NCI-H1048 (cell line): ENCODE results near the gene DZIP1.
A peak's percentile ranks its signal among the peaks of the same experiment; 100 is the strongest.
"Not testable (repeated sequence)": the region's sequence is repeated elsewhere in the genome, so short reads cannot be mapped to it uniquely, and the experiment has no call there.

Experiments
- DNase-seq: peaks from one replicate; lab custom pipeline; 2025; lab: John Stamatoyannopoulos, UW

DZIP1 gene, protein sequence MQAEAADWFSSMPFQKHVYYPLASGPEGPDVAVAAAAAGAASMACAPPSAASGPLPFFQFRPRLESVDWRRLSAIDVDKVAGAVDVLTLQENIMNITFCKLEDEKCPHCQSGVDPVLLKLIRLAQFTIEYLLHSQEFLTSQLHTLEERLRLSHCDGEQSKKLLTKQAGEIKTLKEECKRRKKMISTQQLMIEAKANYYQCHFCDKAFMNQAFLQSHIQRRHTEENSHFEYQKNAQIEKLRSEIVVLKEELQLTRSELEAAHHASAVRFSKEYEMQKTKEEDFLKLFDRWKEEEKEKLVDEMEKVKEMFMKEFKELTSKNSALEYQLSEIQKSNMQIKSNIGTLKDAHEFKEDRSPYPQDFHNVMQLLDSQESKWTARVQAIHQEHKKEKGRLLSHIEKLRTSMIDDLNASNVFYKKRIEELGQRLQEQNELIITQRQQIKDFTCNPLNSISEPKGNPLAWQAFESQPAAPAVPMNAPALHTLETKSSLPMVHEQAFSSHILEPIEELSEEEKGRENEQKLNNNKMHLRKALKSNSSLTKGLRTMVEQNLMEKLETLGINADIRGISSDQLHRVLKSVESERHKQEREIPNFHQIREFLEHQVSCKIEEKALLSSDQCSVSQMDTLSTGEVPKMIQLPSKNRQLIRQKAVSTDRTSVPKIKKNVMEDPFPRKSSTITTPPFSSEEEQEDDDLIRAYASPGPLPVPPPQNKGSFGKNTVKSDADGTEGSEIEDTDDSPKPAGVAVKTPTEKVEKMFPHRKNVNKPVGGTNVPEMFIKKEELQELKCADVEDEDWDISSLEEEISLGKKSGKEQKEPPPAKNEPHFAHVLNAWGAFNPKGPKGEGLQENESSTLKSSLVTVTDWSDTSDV

GRCh38 chr13:95644601-95645052 lies at the start of gene DZIP1:
Gene DZIP1, minus strand, starts transcription at chr13:95644706. Its CDS starts 2,677 bp downstream, at chr13:95642029.
- DNase-seq: no peak

DNA sequence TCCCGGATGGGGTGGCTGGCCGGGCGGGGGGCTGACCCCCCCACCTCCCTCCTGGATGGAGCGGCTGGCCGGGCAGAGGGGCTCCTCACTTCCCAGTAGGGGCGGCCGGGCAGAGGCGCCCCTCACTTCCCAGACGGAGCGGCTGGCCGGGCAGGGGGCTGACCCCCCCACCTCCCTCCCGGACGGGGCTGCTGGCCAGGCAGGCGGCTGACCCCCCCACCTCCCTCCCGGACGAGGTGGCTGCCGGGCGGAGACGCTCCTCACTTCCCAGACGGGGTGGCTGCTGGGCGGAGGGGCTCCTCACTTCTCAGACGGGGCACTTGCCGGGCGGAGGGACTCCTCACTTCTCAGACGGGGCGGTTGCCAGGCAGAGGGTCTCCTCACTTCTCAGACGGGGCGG lies 46.5 kb upstream of the DZIP1 start:
- not testable (repeated sequence) for DNase-seq

GRCh38 chr13:95689582-95689926 lies 45.0 kb upstream of the DZIP1 start:
- DNase-seq: no peak

GRCh38 chr13:95684960-95685359 lies 40.5 kb upstream of the DZIP1 start:
- not testable (repeated sequence) for DNase-seq

DNA sequence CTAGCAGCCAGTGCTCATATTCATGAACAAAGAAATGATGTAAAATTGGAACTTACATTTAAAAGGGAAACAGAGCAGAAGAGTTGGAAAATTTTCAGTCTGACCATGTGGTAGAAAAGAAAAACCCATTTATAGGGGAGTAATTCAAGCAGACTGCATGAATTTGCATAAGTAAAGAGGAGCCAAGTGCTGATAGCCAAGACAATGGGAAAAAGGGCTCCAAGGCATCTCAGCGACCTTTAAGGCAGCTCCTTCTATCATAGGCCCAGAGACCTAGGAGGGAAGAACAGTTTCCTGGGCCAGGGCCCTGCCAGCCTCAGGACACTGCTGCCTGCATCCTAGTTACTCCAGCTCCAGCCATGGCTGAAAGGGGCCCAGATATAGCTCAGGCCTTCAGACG lies 39.9 kb upstream of the DZIP1 start:
- no peak for DNase-seq

DNA sequence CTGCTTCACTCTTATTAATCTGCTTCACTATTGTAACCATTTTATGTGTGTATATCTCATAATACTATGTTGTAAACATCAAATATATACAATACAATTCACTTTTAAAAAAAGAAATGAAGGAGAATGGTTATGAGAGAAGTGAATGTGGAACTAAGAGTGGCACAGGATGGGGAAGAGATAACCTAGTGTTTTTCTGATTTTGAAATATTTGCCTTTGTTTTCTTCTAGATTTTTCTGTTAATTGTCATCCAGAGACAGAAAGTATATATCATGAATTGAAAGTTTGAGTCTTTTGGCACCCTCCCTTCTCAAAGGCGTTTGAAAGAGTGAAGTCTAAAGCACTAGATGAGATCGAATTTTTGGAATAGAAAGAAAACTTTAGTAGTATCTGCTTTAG lies 35.2 kb upstream of the DZIP1 start:
- DNase-seq: no peak

GRCh38 chr13:95678967-95679366 lies 34.5 kb upstream of the DZIP1 start:
- no peak for DNase-seq

GRCh38 chr13:95677564-95678266 lies 33.2 kb upstream of the DZIP1 start:
- no peak for DNase-seq

DNA sequence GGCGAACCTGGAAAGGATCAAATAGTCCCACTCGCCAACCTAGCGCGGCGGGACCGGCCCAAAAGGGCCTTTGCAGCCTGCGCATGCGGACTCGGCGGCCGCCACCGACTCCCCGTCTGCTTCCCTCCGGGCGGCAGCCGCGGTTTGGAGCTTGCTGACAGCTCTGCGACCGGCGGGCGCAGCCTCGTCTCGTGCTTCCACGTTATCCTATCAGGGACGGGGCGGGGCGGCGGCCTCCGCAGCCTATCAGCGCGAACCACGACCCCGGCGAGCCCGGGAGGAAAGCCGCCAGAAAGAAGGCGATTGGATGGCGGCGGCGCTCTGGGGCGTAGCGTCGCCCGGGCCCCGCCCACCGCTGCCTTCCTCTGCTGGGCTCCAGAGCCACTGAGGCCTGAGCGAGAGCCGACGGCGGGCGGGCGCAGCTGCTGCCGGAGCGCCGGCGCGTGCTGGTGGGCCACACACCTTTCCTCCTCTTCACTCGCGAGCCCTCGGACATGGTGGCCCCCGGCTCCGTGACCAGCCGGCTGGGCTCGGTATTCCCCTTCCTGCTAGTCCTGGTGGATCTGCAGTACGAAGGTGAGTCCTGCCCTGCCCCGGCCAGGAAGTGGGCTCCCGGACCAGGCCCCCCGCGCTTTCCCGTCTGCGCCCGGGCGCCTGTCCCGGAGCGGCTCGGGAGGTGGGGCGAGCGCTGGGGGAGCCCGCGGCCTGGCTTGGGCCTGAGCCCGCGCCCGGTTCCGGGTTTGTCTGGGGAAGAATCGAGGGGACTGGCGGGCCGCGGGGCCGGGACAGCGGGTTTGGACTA lies 32.5 kb upstream of the DZIP1 start, which contains the start of gene DNAJC3:
Gene DNAJC3 (plus strand): TSS at position 378 of the 802 bp plus-strand sequence. CDS start 117 bp downstream, at position 495.
- DNase-seq: peak; percentile 90

- DNase-seq: no peak
Observed at GRCh38 chr13:95676105-95676761, 31.7 kb upstream of the DZIP1 start.

- DNase-seq: no peak
Observed at GRCh38 chr13:95671597-95671996, 27.1 kb upstream of the DZIP1 start.

GRCh38 chr13:95667235-95667634 lies 22.7 kb upstream of the DZIP1 start:
- not testable (repeated sequence) for DNase-seq

GRCh38 chr13:95660981-95661581 lies 16.6 kb upstream of the DZIP1 start:
- no peak for DNase-seq

GRCh38 chr13:95659500-95659899 lies 15.0 kb upstream of the DZIP1 start:
- no peak for DNase-seq

- no peak for DNase-seq
Observed at GRCh38 chr13:95656386-95657015, 12.0 kb upstream of the DZIP1 start.

- DNase-seq: no peak
Observed at GRCh38 chr13:95652821-95653220, 8.3 kb upstream of the DZIP1 start.

- DNase-seq: no peak
Observed at GRCh38 chr13:95652244-95652764, 7.8 kb upstream of the DZIP1 start.

DNA sequence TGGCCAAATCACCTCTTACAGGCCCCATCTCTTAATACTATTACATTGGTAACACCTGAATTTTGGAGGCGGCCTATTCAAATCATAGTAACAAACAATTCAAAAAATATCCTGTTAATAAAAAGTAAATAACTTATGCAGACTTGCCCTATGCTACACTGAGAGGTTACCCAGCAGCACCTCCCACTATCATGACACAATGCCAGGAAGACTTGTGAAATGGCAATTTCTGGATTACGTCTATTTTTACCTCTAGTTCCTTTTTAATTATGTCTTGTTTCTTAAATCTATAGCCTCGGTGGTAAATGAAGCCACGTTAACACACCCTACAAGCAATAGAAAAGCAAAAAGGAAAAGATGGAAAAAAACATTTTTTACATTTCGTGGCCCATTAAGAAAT lies 6.2 kb upstream of the DZIP1 start:
- DNase-seq: no peak

DNA sequence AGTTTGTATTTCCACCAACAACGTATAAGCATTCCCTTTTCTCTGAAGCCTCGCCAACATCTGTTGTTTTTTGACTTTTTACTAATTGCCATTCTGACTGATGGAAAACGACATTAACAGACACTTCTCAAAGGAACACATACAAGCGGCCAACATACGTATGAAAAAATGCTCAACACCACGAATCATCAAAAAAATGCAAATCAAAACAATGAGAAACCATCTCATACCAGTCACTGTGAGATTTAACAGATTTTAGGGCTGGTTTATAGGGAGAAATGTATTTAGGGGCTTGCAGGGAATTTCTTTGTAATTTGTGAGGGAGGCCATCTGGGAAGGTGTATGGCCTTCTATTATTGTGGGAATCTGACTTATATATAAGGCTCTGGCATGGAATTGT lies 2.8 kb upstream of the DZIP1 start:
- DNase-seq: no peak
